HepG2 (cell line): ENCODE data around the gene BMI1. TPM values are rescaled to one million over a fixed set of nuclear protein-coding genes. Genes with fewer than 3 reads are reported as not detected.

Experiments
- AGO1 ChIP-seq: fragments of 200-400 bp; formaldehyde crosslinking; IDR thresholded peaks from 2 replicates; pipeline ENCODE4 v1.6.1; 2017; ENCODE audit warnings: mild to moderate bottlenecking, low read depth, low read length, moderate library complexity; ENCODE audit not compliant: poor library complexity, severe bottlenecking
- CBFB ChIP-seq: sonication (generic); formaldehyde crosslinking; IDR thresholded peaks from 2 replicates; pipeline ENCODE4 v1.4.0; 2020; ENCODE audit warnings: missing genetic modification reagents
- FOXK1 ChIP-seq: sonication (generic); formaldehyde crosslinking; IDR thresholded peaks from 2 replicates; pipeline ENCODE4 v1.4.0; 2020; ENCODE audit warnings: low read depth, missing genetic modification reagents, borderline replicate concordance
- GZF1 ChIP-seq: sonication (generic); formaldehyde crosslinking; IDR thresholded peaks from 2 replicates; pipeline ENCODE4 v1.5.1; 2020; ENCODE audit warnings: mild to moderate bottlenecking, missing genetic modification reagents
- HMG20B ChIP-seq: conservative IDR thresholded peaks from 2 replicates; pipeline ENCODE4 v1.6.1; 2016; ENCODE audit warnings: missing genetic modification reagents, missing compliant biosample characterization
- JUND ChIP-seq: sonication (generic); formaldehyde crosslinking; IDR thresholded peaks from 2 replicates; pipeline ENCODE4 v1.8.0; 2022; ENCODE audit warnings: mild to moderate bottlenecking, missing genetic modification reagents
- KLF11 ChIP-seq: IDR thresholded peaks from 2 replicates; pipeline ENCODE4 v1.6.1; 2016; ENCODE audit warnings: missing compliant biosample characterization
- KMT2B ChIP-seq: IDR thresholded peaks from 2 replicates; pipeline ENCODE4 v1.6.1; 2016; ENCODE audit warnings: missing genetic modification reagents, missing compliant biosample characterization
- POLR2A ChIP-seq, 2 experiments: IDR thresholded peaks; 2 replicates each; pipeline ENCODE4 v1.6.1; 2011; ENCODE audit warnings: low read depth in 2 of 2, low read length in 2 of 2, mild to moderate bottlenecking in 1 of 2, moderate library complexity in 1 of 2; ENCODE audit not compliant: insufficient read depth in 1 of 2
- SAFB2 ChIP-seq: sonication (generic); formaldehyde crosslinking; IDR thresholded peaks from 2 replicates; pipeline ENCODE4 v1.5.1; 2020; ENCODE audit warnings: missing genetic modification reagents, low read depth, mild to moderate bottlenecking, borderline replicate concordance
- SAP130 ChIP-seq: IDR thresholded peaks from 2 replicates; pipeline ENCODE4 v1.6.1; 2016; ENCODE audit warnings: low read depth
- SIX1 ChIP-seq: sonication (generic); formaldehyde crosslinking; IDR thresholded peaks from 2 replicates; pipeline ENCODE4 v1.4.0; 2020; ENCODE audit warnings: missing genetic modification reagents, borderline replicate concordance
- SMAD3 ChIP-seq: sonication (generic); formaldehyde crosslinking; IDR thresholded peaks from 2 replicates; pipeline ENCODE4 v1.4.0; 2020; ENCODE audit warnings: missing genetic modification reagents
- SOX6 ChIP-seq, 2 experiments: fragments of 450-650 bp in 1 of 2; sonication (generic) in 1 of 2; formaldehyde crosslinking in 1 of 2; IDR thresholded peaks; 2 replicates each; pipeline versions ENCODE4 v1.4.0 to v1.6.1; 2017 to 2020; ENCODE audit warnings: antibody characterized with exemption in 1 of 2, mild to moderate bottlenecking in 1 of 2, missing genetic modification reagents in 1 of 2
- XRCC5 ChIP-seq: fragments of 200-400 bp; formaldehyde crosslinking; optimal IDR thresholded peaks from 2 replicates; pipeline ENCODE3; 2017; ENCODE audit warnings: mild to moderate bottlenecking, low read length
- ZNF510 ChIP-seq: sonication (generic); formaldehyde crosslinking; IDR thresholded peaks from 2 replicates; pipeline ENCODE4 v1.4.0; 2020; ENCODE audit warnings: low read depth, mild to moderate bottlenecking, missing genetic modification reagents
- ZNF556 ChIP-seq: sonication (generic); formaldehyde crosslinking; IDR thresholded peaks from 2 replicates; pipeline ENCODE4 v1.4.0; 2020; ENCODE audit warnings: mild to moderate bottlenecking, missing genetic modification reagents, borderline replicate concordance
- ZNF614 ChIP-seq: IDR thresholded peaks from 2 replicates; pipeline ENCODE4 v1.6.1; 2018; ENCODE audit warnings: missing biosample characterization, missing genetic modification reagents, inconsistent platforms, borderline replicate concordance
- ZNF780A ChIP-seq: sonication (generic); formaldehyde crosslinking; IDR thresholded peaks from 2 replicates; pipeline ENCODE4 v1.8.0; 2022; ENCODE audit warnings: mild to moderate bottlenecking, missing genetic modification reagents, moderate library complexity
- ZNF790 ChIP-seq: sonication (generic); formaldehyde crosslinking; IDR thresholded peaks from 2 replicates; pipeline ENCODE4 v1.8.0; 2022; ENCODE audit warnings: missing genetic modification reagents, mild to moderate bottlenecking, borderline replicate concordance
- polyA plus RNA-seq, 8 experiments: library from polyadenylated mRNA; depleted of rRNA in 3 of 8; stranded (reverse) in 7 of 8; unstranded in 1 of 8; fragments of >200 nt; fragmentation: Illumina TruSeq in 4 of 8; extraction: Trizol in 4 of 8; gene quantifications; 2 replicates each; pipeline versions ENCODE4 v1.2.1 to v1.2.3, GENCODE V29; 2011 to 2016; ENCODE audit warnings: low read depth in 4 of 8, missing spikeins in 1 of 8, mixed read lengths in 1 of 8; ENCODE audit not compliant: insufficient read depth in 1 of 8
- total RNA-seq, 5 experiments: library from RNA; depleted of rRNA; stranded (reverse); fragments of >200 nt; fragmentation: Illumina TruSeq; extraction: Trizol; gene quantifications; 2 replicates each; pipeline ENCODE4 v1.2.3, GENCODE V29; 2016; ENCODE audit warnings: low read depth in 1 of 5
- TF ChIP-seq, protein P1 (sequence below): sonication (generic); formaldehyde crosslinking; IDR thresholded peaks from 2 replicates; pipeline ENCODE4 v1.4.0; 2020; ENCODE audit warnings: mild to moderate bottlenecking, missing genetic modification reagents
- TF ChIP-seq, protein P2 (sequence below): sonication (generic); formaldehyde crosslinking; IDR thresholded peaks from 2 replicates; pipeline ENCODE4 v1.4.0; 2020; ENCODE audit warnings: missing genetic modification reagents
- TF ChIP-seq, protein P3 (sequence below): sonication (generic); formaldehyde crosslinking; IDR thresholded peaks from 2 replicates; pipeline ENCODE4 v1.4.0; 2020; ENCODE audit warnings: missing genetic modification reagents, mild to moderate bottlenecking, borderline replicate concordance

Gene BMI1
- total and polyA plus RNA-seq, 2 of the 13 experiments (the other 11 are each of a cell fraction or from before 2014, with no cell fraction given) = 30.5 to 44.0 TPM

DNA sequence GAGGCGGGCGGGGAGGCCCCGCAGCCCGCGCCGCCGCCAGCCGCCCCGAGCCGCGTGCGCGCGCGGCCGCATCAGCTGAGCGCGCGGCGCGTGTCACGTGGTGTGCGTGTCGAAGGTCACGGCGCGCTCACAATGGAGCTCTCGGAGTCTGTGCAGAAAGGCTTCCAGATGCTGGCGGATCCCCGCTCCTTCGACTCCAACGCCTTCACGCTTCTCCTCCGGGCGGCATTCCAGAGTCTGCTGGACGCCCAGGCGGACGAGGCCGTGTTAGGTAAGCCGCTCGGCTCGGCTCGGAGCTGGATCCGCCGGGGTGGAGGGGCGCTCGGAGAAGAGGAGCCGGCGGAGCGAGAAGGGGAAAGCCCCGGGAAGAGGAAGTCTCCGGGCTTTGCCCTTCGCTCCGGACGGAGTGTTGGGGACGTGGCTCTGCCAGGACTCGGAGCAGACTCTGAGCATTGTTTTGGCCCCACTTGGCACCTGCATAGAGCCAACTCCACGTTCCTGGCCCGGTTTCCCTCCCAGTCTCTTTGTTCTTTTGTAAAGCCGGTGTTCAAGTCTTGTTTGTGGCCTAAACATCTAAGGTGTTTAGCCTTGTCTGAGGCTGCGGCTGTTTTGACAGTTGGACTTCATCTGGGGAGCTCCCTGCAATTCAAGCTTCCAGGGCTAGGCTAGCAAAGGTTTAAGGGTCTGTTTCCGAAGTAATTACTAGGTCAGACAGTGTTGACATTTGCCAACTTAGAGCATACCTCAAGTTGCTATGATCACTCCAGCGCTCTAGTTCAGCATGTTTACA, 4.4 kb upstream of the BMI1 start, which contains the start of gene COMMD3 (continued):
- TF ChIP-seq, protein P1, sequence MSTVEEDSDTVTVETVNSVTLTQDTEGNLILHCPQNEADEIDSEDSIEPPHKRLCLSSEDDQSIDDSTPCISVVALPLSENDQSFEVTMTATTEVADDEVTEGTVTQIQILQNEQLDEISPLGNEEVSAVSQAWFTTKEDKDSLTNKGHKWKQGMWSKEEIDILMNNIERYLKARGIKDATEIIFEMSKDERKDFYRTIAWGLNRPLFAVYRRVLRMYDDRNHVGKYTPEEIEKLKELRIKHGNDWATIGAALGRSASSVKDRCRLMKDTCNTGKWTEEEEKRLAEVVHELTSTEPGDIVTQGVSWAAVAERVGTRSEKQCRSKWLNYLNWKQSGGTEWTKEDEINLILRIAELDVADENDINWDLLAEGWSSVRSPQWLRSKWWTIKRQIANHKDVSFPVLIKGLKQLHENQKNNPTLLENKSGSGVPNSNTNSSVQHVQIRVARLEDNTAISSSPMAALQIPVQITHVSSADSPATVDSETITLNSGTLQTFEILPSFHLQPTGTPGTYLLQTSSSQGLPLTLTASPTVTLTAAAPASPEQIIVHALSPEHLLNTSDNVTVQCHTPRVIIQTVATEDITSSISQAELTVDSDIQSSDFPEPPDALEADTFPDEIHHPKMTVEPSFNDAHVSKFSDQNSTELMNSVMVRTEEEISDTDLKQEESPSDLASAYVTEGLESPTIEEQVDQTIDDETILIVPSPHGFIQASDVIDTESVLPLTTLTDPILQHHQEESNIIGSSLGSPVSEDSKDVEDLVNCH (CRISPR knock-in tag) = no peak
- no peak for TF ChIP-seq JUND
- no peak for TF ChIP-seq HMG20B (CRISPR knock-in tag)
- TF ChIP-seq POLR2A (IDR thresholded peaks at IDR 0.05; ENCODE audit: insufficient read depth in 1 of 2, low read depth in 2 of 2, low read length in 2 of 2) = peak; percentile 90 to 92
- TF ChIP-seq XRCC5 = peak; percentile 36
- TF ChIP-seq CBFB = peak; percentile 51; the same call in 1 of the 2 replicates
- TF ChIP-seq ZNF510 = peak; percentile 41; the same call in 1 of the 2 replicates
- TF ChIP-seq KLF11 (CRISPR knock-in tag) = peak; percentile 62; the same call in 1 of the 2 replicates
- TF ChIP-seq AGO1 = peak; percentile 71
- peak; percentile 77; the same call in 1 of the 2 replicates for TF ChIP-seq GZF1
- no peak for TF ChIP-seq SIX1 (CRISPR knock-in tag)
- 0 out of 2 replicates have a peak, but pooled peaks have one; percentile 35 for TF ChIP-seq ZNF614
- TF ChIP-seq FOXK1 (CRISPR knock-in tag) = no peak
- TF ChIP-seq ZNF780A (CRISPR knock-in tag) = no peak
- no peak for TF ChIP-seq ZNF556 (CRISPR knock-in tag)
- TF ChIP-seq SAFB2 = no peak
- TF ChIP-seq ZNF790 = peak; percentile 81; the same call in 1 of the 2 replicates
- TF ChIP-seq SOX6 (IDR thresholded peaks at IDR 0.05) = no peak
- TF ChIP-seq SOX6 (CRISPR knock-in tag; IDR thresholded peaks at IDR 0.05) = peak; percentile 48
- peak; percentile 78 for TF ChIP-seq KMT2B (CRISPR knock-in tag)
- 0 out of 2 replicates have a peak, but pooled peaks have one; percentile 24 for TF ChIP-seq SMAD3 (CRISPR knock-in tag)
- peak; percentile 74 for TF ChIP-seq SAP130
- TF ChIP-seq, protein P2, sequence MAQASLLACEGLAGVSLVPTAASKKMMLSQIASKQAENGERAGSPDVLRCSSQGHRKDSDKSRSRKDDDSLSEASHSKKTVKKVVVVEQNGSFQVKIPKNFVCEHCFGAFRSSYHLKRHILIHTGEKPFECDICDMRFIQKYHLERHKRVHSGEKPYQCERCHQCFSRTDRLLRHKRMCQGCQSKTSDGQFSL (CRISPR knock-in tag) = peak; percentile 46; the same call in 1 of the 2 replicates
- TF ChIP-seq, protein P3, sequence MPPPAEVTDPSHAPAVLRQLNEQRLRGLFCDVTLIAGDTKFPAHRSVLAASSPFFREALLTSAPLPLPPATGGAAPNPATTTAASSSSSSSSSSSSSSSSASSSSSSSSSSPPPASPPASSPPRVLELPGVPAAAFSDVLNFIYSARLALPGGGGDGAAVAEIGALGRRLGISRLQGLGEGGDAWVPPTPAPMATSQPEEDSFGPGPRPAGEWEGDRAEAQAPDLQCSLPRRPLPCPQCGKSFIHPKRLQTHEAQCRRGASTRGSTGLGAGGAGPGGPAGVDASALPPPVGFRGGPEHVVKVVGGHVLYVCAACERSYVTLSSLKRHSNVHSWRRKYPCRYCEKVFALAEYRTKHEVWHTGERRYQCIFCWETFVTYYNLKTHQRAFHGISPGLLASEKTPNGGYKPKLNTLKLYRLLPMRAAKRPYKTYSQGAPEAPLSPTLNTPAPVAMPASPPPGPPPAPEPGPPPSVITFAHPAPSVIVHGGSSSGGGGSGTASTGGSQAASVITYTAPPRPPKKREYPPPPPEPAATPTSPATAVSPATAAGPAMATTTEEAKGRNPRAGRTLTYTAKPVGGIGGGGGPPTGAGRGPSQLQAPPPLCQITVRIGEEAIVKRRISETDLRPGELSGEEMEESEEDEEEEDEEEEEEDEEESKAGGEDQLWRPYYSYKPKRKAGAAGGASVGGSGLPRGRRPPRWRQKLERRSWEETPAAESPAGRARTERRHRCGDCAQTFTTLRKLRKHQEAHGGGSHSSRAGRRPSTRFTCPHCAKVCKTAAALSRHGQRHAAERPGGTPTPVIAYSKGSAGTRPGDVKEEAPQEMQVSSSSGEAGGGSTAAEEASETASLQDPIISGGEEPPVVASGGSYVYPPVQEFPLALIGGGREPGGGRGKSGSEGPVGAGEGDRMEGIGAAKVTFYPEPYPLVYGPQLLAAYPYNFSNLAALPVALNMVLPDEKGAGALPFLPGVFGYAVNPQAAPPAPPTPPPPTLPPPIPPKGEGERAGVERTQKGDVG = no peak
